ENCODE data around the gene GABRA6. TPM values are rescaled to one million over a fixed set of nuclear protein-coding genes. Genes with fewer than 3 reads are reported as not detected.

The GABRA6 gene
- total RNA-seq, 2 donors from 2014 or later, result not detected

DNA sequence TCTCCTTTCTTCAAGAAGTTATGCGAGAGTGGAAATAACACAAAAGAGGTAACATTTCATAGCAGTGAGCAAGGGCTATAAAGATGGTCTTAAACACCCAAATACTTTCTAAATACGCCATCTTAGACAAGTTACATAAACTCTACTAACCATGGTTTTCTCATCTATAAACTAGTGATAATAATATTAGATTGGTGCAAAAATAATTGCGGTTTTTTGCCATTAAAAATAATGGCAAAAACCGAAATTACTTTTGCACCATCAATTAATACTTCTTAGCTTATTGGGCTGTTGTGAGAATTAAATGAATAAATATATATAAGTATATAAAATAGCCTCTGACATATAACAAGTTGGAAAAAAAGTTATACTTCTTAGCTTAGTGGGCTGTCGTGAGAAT lies 23.7 kb downstream of the GABRA6 start:
- H3K4me1 Mint-ChIP-seq, result no peaks in the 10 kb centered on the region
- H3K27ac Mint-ChIP-seq, result no peak overlapping the region
- H3K36me3 Mint-ChIP-seq (ENCODE audit: low read depth), result no peaks in the 10 kb centered on the region
- no peaks in the 10 kb centered on the region for H3K9me3 Mint-ChIP-seq
- no peak for ATAC-seq (replicated peaks)
- no peaks in the 10 kb centered on the region for H3K27me3 Mint-ChIP-seq
- no peak overlapping the region for H3K4me3 Mint-ChIP-seq

DNA sequence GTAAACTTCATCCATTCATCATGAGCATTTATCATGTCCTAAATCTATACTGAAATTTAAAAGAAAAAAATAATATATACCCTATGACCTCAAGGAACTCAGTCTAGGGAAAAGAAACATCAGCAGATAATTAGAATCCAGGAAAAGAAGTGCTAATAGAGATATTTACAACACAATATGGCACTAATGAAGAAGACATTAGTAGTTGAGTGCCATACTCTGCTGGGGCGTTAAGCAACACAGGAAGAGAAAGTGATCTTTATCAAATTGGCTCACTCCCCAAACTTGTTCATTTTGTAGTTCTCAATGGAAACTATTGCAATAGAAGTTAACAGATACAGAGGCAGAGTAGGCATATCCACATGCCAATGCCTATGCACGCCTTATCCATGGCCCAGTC lies 27.5 kb downstream of the GABRA6 start:
- Mint-ChIP-seq H3K9me3 (no peaks in the 10 kb centered on the region), H3K4me3 (no peak overlapping the region), H3K27ac (no peak overlapping the region), H3K27me3 (no peaks in the 10 kb centered on the region), H3K36me3 (ENCODE audit: low read depth) (no peaks in the 10 kb centered on the region), H3K4me1 (no peaks in the 10 kb centered on the region)
- no peak for ATAC-seq (replicated peaks)

DNA sequence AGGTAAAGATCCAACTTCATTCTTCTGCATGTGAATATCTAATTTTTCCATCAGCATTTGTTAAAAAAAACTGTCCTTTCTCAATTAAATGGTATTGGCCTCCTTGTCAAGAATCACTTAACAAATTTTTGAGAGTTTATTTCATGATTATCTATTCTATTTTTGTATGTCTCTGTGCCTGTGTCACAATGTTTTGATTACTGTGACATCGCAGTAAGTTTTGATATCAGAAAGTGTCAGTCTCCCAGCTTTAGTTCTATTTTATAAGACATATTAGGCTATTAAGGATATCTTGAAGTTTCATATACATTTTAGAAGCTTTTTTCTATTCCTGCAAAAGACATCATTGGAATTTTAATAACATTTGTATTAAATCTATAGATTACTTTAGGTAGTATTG lies 33.6 kb downstream of the GABRA6 start:
- H3K36me3 Mint-ChIP-seq (ENCODE audit: low read depth), result no peaks in the 10 kb centered on the region
- H3K9me3 Mint-ChIP-seq, result no peaks in the 10 kb centered on the region
- no peaks in the 10 kb centered on the region for H3K27me3 Mint-ChIP-seq
- ATAC-seq (replicated peaks), result no peak
- H3K4me1 Mint-ChIP-seq, result no peaks in the 10 kb centered on the region
- H3K4me3 Mint-ChIP-seq, result no peak overlapping the region
- no peak overlapping the region for H3K27ac Mint-ChIP-seq

DNA sequence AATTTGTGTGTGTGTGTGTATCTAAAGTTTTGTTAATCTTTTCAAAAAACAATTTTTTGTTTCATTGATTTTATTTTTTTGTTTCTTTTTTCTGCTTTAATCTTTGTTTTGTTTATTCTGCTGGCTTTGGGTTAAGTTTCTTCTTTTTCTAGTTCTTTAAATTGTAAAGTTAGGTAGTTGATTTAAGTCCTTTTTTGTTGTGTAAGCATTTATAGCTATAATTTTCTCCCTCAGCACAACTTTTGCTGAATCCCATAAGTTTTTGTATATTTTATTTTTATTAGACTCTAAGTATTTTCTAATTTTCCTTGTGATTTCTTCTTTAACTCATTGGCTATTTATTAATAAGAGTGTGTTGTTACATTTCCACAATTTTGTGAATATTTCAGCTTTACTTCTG lies 34.9 kb downstream of the GABRA6 start:
- no peaks in the 10 kb centered on the region for H3K4me1 Mint-ChIP-seq

DNA sequence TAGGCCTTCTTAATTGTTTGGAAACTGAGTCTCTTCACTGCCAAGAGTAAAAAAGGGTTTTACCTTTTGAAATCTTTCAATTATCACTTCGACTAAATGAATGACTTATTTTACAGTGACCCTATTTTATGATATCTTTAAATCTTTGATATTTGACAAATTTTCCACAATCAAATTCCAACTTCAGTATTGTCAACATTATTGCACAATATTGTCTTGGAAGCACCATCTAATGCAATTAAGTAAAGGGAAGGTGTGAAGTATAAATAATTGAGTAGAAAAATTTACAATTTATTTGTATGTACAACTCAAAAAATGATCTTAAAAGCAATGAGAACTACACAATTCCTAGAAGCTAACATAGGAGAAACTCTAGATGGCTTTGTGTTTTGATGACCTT lies 49.2 kb downstream of the GABRA6 start:
- no peaks in the 10 kb centered on the region for H3K36me3 Mint-ChIP-seq (ENCODE audit: low read depth)
- H3K27me3 Mint-ChIP-seq, result no peaks in the 10 kb centered on the region
- ATAC-seq (replicated peaks), result no peak
- no peak overlapping the region for H3K27ac Mint-ChIP-seq
- H3K9me3 Mint-ChIP-seq, result peaks cover 9% of the 10 kb centered on the region
- H3K4me1 Mint-ChIP-seq, result no peaks in the 10 kb centered on the region
- no peak overlapping the region for H3K4me3 Mint-ChIP-seq

More for the DNA sequence above, 34.9 kb downstream of the GABRA6 start:
- H3K27me3 Mint-ChIP-seq, result no peaks in the 10 kb centered on the region
- no peaks in the 10 kb centered on the region for H3K36me3 Mint-ChIP-seq (ENCODE audit: low read depth)
- H3K27ac Mint-ChIP-seq, result no peak overlapping the region
- H3K9me3 Mint-ChIP-seq, result no peaks in the 10 kb centered on the region
- no peak overlapping the region for H3K4me3 Mint-ChIP-seq
- ATAC-seq (replicated peaks), result no peak

DNA sequence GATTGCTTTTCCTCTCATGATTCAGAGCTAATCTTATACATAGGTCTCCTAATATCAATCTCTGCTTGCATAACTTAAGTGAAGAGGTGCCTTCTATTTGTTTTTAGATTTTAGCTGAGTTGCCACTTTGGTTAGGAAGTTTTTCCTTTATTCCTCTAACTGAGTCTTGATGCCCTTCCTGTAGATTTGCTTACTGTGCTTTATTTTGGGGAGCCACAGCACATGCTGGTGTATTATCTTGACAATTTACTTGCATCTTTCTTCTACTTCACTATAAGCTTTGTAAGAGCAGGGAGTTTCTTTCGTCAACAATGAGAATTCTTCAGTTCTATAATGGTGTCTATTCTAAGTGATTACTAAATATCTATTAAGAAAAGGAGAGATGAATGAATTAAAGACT lies 54.9 kb downstream of the GABRA6 start:
- Mint-ChIP-seq H3K27me3 (no peaks in the 10 kb centered on the region), H3K36me3 (ENCODE audit: low read depth) (no peaks in the 10 kb centered on the region), H3K27ac (no peak overlapping the region), H3K9me3 (peaks cover 12% of the 10 kb centered on the region), H3K4me1 (no peaks in the 10 kb centered on the region), H3K4me3 (no peak overlapping the region)
- no peak for ATAC-seq (replicated peaks)

DNA sequence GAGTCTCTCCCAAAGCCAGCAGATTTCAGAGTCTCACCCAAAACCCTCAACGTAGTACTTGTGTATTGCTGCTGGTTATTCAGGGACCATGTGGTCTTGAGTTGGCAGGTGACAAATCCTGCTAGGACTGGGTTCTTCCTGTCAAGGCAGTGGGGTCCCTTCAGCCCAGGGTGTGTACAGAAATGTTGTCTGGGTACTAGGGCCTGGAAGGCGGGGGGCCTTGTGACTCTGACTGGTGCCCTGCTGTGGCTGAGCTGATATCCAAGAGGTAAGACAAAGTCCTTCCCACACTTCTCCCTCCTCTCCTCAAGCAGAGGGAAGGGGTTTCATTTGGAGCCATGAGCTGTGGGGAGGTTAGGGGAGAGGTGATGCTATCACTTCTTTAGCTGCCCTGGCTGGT lies 58.8 kb downstream of the GABRA6 start:
- Mint-ChIP-seq H3K27ac (no peak overlapping the region), H3K4me1 (no peaks in the 10 kb centered on the region), H3K4me3 (no peak overlapping the region), H3K27me3 (no peaks in the 10 kb centered on the region), H3K36me3 (ENCODE audit: low read depth) (no peaks in the 10 kb centered on the region), H3K9me3 (peaks cover 11% of the 10 kb centered on the region)
- no peak for ATAC-seq (replicated peaks)

DNA sequence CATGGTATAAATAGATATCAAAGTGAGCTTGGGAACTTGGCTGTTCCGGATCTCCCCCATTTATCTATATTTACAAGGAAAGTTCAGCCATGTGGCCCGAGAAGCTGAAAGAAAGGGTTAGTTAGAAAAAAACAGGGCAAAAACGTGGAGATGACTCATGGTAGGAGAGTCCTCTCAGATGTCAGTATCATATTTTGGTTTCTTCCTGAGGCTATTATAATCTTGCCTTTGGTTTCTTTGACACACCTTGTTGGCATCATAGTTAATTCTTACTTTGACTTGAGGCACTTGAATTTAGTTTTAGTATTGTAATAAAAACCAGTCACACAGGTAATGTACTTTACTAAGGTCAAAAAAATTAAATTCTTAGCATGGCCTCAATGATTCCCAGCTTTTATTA lies 59.9 kb downstream of the GABRA6 start:
- no peak overlapping the region for H3K27ac Mint-ChIP-seq
- H3K4me3 Mint-ChIP-seq, result no peak overlapping the region
- no peaks in the 10 kb centered on the region for H3K36me3 Mint-ChIP-seq (ENCODE audit: low read depth)
- H3K4me1 Mint-ChIP-seq, result no peaks in the 10 kb centered on the region
- peaks cover 10% of the 10 kb centered on the region for H3K9me3 Mint-ChIP-seq
- H3K27me3 Mint-ChIP-seq, result no peaks in the 10 kb centered on the region
- no peak for ATAC-seq (replicated peaks)

DNA sequence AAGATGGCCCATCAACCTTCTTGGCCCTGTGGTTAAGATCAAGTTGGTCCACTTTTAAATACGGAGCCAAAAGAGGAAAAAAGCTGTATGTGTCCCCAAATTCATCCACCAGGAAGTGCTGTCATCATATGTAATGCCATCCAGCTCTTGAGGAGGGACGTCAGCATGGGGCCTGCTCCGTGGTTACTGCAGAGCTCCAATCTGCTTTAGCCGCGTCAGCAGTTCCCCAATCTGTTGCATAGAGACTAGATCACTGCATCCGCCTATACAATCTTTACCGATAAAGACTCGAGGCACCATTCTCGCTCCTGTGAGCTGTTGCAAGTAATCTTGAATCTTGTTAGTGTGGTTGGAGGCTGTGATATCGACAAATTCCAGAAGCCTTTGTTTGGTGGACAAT lies 65.7 kb downstream of the GABRA6 start:
- H3K36me3 Mint-ChIP-seq (ENCODE audit: low read depth), result no peaks in the 10 kb centered on the region
- no peak overlapping the region for H3K27ac Mint-ChIP-seq
- ATAC-seq (replicated peaks), result no peak
- H3K9me3 Mint-ChIP-seq, result peaks cover 19% of the 10 kb centered on the region
- no peak overlapping the region for H3K4me3 Mint-ChIP-seq
- no peaks in the 10 kb centered on the region for H3K27me3 Mint-ChIP-seq
- no peaks in the 10 kb centered on the region for H3K4me1 Mint-ChIP-seq

Other genes starting within 250 kb of the GABRA6 start
- gene GABRB2, start 139.0 kb upstream of the GABRA6 start, total RNA-seq, result not detected
- not detected for gene GABRA1, start 162.4 kb downstream of the GABRA6 start, total RNA-seq